AG04450 (cell line): ENCODE data around the gene CD38. TPM values are rescaled to one million over a fixed set of nuclear protein-coding genes. Genes with fewer than 3 reads are reported as not detected.
"Not testable (repeated sequence)": the region's sequence is repeated elsewhere in the genome, so short reads cannot be mapped to it uniquely, and the experiment has no call there.

ENCODE experiments used
- CTCF ChIA-PET: fragments of 300-600, 350-600 bp; formaldehyde crosslinking; extraction: SDS; loops from one replicate; lab custom pipeline; 2022; ENCODE audit warnings: antibody characterized with exemption, inconsistent platforms; lab: Charles Lee
- POLR2A ChIA-PET: fragments of 350-600 bp; formaldehyde crosslinking; extraction: SDS; loops from one replicate; lab custom pipeline; 2021; ENCODE audit warnings: antibody characterized with exemption, inconsistent platforms; lab: Yijun Ruan, JAX
- DNase-seq: peaks from one replicate; pipeline ENCODE4 v3.0.0-alpha.2; 2011; ENCODE audit warnings: low read depth, low spot score
- H3K27ac ChIP-seq: one replicate; pipeline ENCODE4 v1.5.1; 2012; ENCODE audit warnings: low read depth, low read length, control low read depth
- H3K27me3 ChIP-seq: one replicate; pipeline ENCODE4 v1.6.0; 2012; ENCODE audit warnings: low read length; ENCODE audit not compliant: control insufficient read depth, insufficient read depth
- H3K4me3 ChIP-seq: 2 replicates; pipeline ENCODE4 v1.5.1; 2011; ENCODE audit warnings: mild to moderate bottlenecking, low read depth, low read length, control low read depth
- H3K9me3 ChIP-seq: 2 replicates; pipeline ENCODE4 v1.5.1; 2012; ENCODE audit warnings: low read length; ENCODE audit not compliant: control insufficient read depth, insufficient read depth
- polyA plus RNA-seq: library from polyadenylated mRNA; depleted of rRNA; stranded (reverse); fragments of >200 nt; gene quantifications from 2 replicates; pipeline ENCODE4 v1.2.3, GENCODE V29; 2011
- TF ChIP-seq, protein P1 (sequence below): IDR thresholded peaks from 2 replicates; pipeline ENCODE4 v1.5.1; 2011; ENCODE audit warnings: low read depth, low read length, control low read depth, inconsistent platforms

Gene CD38
- polyA plus RNA-seq, 1 experiment: 0.02 TPM

DNA sequence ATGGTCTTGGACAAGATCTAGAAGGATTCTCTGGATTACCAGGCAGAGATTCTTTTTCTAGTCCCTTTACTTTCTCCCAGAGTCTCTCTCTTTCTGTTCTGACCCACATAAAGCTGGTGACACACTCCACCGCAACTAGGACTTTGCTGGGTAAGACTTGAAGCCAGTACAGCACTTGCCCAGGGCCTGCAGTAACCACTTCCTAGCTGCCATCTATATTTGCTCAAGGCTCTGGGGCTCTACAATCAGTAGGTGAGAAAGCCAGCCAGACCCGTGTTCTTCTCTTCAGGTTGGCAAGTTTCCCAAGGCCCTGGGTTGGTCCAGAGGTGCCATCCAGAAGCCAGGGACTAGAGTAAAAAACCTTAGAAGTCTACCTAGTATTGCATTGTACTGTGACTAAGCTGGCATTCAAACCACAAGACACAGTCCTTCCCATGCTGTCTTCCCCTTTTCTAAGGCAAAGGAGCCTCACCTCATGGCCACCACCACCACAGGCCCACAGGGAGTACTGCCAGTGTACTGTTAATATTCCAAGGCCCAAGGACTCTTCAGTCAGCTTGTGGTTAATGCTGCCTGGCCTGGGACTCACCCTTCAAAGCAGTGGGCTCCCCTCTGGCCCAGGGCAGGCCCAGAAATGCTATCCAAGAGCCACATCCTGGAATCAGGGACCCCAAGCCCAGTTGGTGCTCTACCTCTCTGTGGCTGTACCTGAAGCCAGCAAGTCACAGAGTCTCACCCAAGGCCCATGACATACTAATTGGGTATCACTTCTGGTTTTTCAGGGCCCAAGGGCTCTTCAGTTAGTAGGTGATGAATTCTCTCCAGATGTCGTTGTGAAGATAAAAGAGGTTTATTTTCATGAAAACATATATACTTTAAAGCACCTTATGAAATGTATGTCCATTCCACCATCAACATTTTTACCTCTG, 54.7 kb downstream of the CD38 start:
- POLR2A ChIA-PET: no interaction called here
- Histone ChIP-seq H3K4me3 (no peak overlapping the region), H3K27ac (no peak overlapping the region), H3K9me3 (no peaks in the 10 kb centered on the region), H3K27me3 (no peaks in the 10 kb centered on the region)
- CTCF ChIA-PET: no interaction called here
- DNase-seq: no peak
- TF ChIP-seq, protein P1, sequence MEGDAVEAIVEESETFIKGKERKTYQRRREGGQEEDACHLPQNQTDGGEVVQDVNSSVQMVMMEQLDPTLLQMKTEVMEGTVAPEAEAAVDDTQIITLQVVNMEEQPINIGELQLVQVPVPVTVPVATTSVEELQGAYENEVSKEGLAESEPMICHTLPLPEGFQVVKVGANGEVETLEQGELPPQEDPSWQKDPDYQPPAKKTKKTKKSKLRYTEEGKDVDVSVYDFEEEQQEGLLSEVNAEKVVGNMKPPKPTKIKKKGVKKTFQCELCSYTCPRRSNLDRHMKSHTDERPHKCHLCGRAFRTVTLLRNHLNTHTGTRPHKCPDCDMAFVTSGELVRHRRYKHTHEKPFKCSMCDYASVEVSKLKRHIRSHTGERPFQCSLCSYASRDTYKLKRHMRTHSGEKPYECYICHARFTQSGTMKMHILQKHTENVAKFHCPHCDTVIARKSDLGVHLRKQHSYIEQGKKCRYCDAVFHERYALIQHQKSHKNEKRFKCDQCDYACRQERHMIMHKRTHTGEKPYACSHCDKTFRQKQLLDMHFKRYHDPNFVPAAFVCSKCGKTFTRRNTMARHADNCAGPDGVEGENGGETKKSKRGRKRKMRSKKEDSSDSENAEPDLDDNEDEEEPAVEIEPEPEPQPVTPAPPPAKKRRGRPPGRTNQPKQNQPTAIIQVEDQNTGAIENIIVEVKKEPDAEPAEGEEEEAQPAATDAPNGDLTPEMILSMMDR: no peak

GRCh38 chr4:15833801-15834200, 55.7 kb downstream of the CD38 start:
- no peak overlapping the region for H3K4me3 ChIP-seq
- POLR2A ChIA-PET: no interaction called here
- CTCF ChIA-PET: no interaction called here
- TF ChIP-seq, protein P1: no peak
- H3K9me3 ChIP-seq: no peaks in the 10 kb centered on the region
- no peaks in the 10 kb centered on the region for H3K27me3 ChIP-seq
- no peak overlapping the region for H3K27ac ChIP-seq
- DNase-seq: no peak

GRCh38 chr4:15836362-15836761, 58.2 kb downstream of the CD38 start:
- POLR2A ChIA-PET: no interaction called here
- H3K4me3 ChIP-seq: no peak overlapping the region
- TF ChIP-seq, protein P1: no peak
- CTCF ChIA-PET: interaction anchor here (0.6 kb wide), 1 partner anchor 98 kb away, joined by 5 read pairs; no protein-coding TSS in a partner anchor
- no peaks in the 10 kb centered on the region for H3K27me3 ChIP-seq
- no peak overlapping the region for H3K27ac ChIP-seq
- H3K9me3 ChIP-seq: no peaks in the 10 kb centered on the region
- DNase-seq: no peak

DNA sequence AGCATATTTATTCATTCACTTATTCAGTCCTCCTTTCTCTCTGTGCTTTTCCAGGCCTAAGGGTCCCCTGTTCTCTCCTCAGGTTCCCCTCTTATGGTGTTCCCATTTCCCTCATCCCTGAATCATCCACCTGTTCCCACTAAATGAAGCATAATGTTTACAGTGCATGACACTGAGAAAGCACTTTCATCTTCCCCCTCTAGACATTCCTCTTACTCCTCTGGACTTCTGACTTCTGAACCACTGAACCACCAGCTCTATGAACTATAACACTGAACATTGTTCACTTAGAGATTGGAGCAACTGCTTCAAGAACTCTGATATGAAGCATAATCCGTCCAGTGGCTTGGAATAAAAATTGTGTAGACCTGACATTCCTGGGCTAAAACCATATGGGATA, 59.5 kb downstream of the CD38 start:
- POLR2A ChIA-PET: no interaction called here
- no peak overlapping the region for H3K4me3 ChIP-seq
- no peaks in the 10 kb centered on the region for H3K9me3 ChIP-seq
- CTCF ChIA-PET: no interaction called here
- no peak for DNase-seq
- no peak overlapping the region for H3K27ac ChIP-seq
- TF ChIP-seq, protein P1: no peak
- no peaks in the 10 kb centered on the region for H3K27me3 ChIP-seq

DNA sequence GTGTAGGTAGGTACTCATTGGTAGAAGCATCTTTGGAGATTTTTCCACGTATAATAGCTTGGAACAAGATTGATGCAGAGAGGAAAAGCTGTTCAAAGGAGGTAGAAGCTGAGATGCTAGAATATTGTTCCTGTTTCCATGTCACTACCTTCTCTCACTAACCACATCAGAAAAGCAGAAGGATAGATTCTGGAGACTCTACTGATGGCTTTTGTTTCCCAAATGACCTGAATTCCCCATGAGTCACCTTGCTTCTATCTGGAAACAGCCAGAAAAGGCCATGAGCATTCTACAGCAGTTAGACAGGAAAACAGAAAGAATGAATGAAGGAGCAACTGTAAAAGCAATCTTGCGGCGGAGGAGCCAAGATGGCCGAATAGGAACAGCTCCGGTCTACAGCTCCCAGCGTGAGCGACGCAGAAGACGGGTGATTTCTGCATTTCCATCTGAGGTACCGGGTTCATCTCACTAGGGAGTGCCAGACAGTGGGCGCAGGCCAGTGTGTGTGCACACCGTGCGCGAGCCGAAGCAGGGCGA, 63.1 kb downstream of the CD38 start:
- H3K4me3 ChIP-seq, H3K27me3 ChIP-seq, H3K9me3 ChIP-seq, DNase-seq, H3K27ac ChIP-seq, POLR2A ChIA-PET, CTCF ChIA-PET: not testable (repeated sequence)
